ENCODE data around the gene LPCAT3.

GRCh38 chr12:7059780-7060179 is 41.5 kb upstream of the LPCAT3 start:
- TF ChIP-seq CTCF (conservative IDR thresholded peaks at IDR 0.05; ENCODE audit: low read depth, low read length) = no peak
- TF ChIP-seq EZH2phosphoT487 (IDR thresholded peaks at IDR 0.05; ENCODE audit: borderline replicate concordance, low read length) = no peak
- TF ChIP-seq EZH2 (IDR thresholded peaks at IDR 0.05; ENCODE audit: low read length, unreplicated experiment) = no peak

All from PC-3 (cell line).